Prostate gland (tissue), 2 donors: Measurements from ENCODE around the gene DRAM1. TPM values are rescaled to one million over a fixed set of nuclear protein-coding genes. Genes with fewer than 3 reads are reported as not detected.

Experiments used
- DNase-seq: peaks from one replicate; pipeline ENCODE4 v3.0.0-alpha.2; 2019; ENCODE audit warnings: low spot score
- H3K27ac ChIP-seq, 2 donors: fragments of 200-600 bp; sonication (generic); 2 replicates each; pipeline ENCODE4 v1.5.1; 2017 to 2019
- H3K27me3 ChIP-seq: fragments of 200-600 bp; sonication (generic); replicated peaks from 2 replicates; pipeline ENCODE4 v1.5.1; 2019; ENCODE audit not compliant: insufficient read depth
- H3K36me3 ChIP-seq, 2 donors: fragments of 200-600 bp; sonication (generic); 1 replicate in 1 of 2; 2 replicates in 1 of 2; pipeline versions ENCODE4 v1.5.1 to v1.8.1; 2017 to 2019
- H3K4me1 ChIP-seq: fragments of 200-600 bp; sonication (generic); replicated peaks from 2 replicates; pipeline ENCODE4 v1.5.1; 2019
- H3K4me3 ChIP-seq, 2 donors: fragments of 200-600 bp; sonication (generic); 2 replicates each; pipeline ENCODE4 v1.5.1; 2017 to 2019
- H3K9me3 ChIP-seq: fragments of 200-600 bp; sonication (generic); 2 replicates; pipeline ENCODE4 v1.5.1; 2017
- CTCF ChIP-seq, 4 experiments: fragments of 200-600 bp in 2 of 4; fragments of 450-650 bp in 2 of 4; sonication (generic) in 2 of 4; IDR thresholded peaks; 1 replicate in 3 of 4; 2 replicates in 1 of 4; pipeline ENCODE4 v1.5.1; 2016 to 2019; ENCODE audit warnings: antibody characterized with exemption in 4 of 4, mild to moderate bottlenecking in 2 of 4, moderate library complexity in 2 of 4
- POLR2A ChIP-seq: fragments of 450-650 bp; IDR thresholded peaks from one replicate; pipeline ENCODE4 v1.6.1; 2016; ENCODE audit warnings: antibody characterized with exemption, mild to moderate bottlenecking
- POLR2AphosphoS5 ChIP-seq: sonication (generic); formaldehyde crosslinking; IDR thresholded peaks from one replicate; pipeline ENCODE4 v1.6.1; 2017; ENCODE audit warnings: antibody characterized with exemption
- whole genome bisulfite sequencing: methylation state at CpG from one replicate; pipeline ENCODE4 v1.1.5; 2018; 5-methylcytosine and 5-hydroxymethylcytosine counted together
- intact Hi-C: fragments of 100-400 bp; cut with DNase I; formaldehyde crosslinking; loops from one replicate; pipeline ENCODE4 v1.14.2; 2022
- total RNA-seq, 2 donors: library from RNA; depleted of rRNA; stranded (reverse); fragments of >200 nt; gene quantifications; one replicate each; pipeline ENCODE4 v1.1.0, GENCODE V29; 2016

The DRAM1 gene
- total RNA-seq, 2 donors from 2014 or later, result 12.8 to 13.1 TPM

- DNase-seq, result no peak
- TF ChIP-seq POLR2A (no peak), POLR2AphosphoS5 (no peak), CTCF (IDR thresholded peaks at IDR 0.05) (no peak)
- WGBS, result 85% methylated on average over 6 of the region's 6 CpGs
- intact Hi-C loops, result no loop called here
- Histone ChIP-seq H3K27ac (no peak overlapping the region), H3K4me3 (no peak overlapping the region), H3K27me3 (no peaks in the 10 kb centered on the region), H3K9me3 (no peaks in the 10 kb centered on the region), H3K4me1 (no peaks in the 10 kb centered on the region), H3K36me3 (no peaks in the 10 kb centered on the region)
Observed at GRCh38 chr12:101925935-101926334, 48.6 kb downstream of the DRAM1 start.

- Histone ChIP-seq H3K27me3 (no peaks in the 10 kb centered on the region), H3K27ac (no peak overlapping the region), H3K4me1 (no peaks in the 10 kb centered on the region), H3K9me3 (no peaks in the 10 kb centered on the region), H3K4me3 (no peak overlapping the region), H3K36me3 (no peaks in the 10 kb centered on the region)
- TF ChIP-seq POLR2AphosphoS5 (no peak), CTCF (IDR thresholded peaks at IDR 0.05) (no peak), POLR2A (no peak)
- DNase-seq, result no peak
- intact Hi-C loops, result no loop called here
Observed at GRCh38 chr12:101927036-101927435, 49.7 kb downstream of the DRAM1 start.

GRCh38 chr12:101927999-101928398 is 50.6 kb downstream of the DRAM1 start:
- TF ChIP-seq CTCF (IDR thresholded peaks at IDR 0.05), result no peak
- TF ChIP-seq POLR2AphosphoS5, result no peak
- TF ChIP-seq POLR2A, result no peak
- no peak for DNase-seq
- Histone ChIP-seq H3K9me3 (no peaks in the 10 kb centered on the region), H3K36me3 (no peaks in the 10 kb centered on the region), H3K4me3 (no peak overlapping the region), H3K27ac (no peak overlapping the region), H3K27me3 (no peaks in the 10 kb centered on the region), H3K4me1 (no peaks in the 10 kb centered on the region)
- WGBS, result 88% methylated on average over 4 of the region's 4 CpGs
- intact Hi-C loops, result no loop called here

GRCh38 chr12:101928556-101928955 is 51.2 kb downstream of the DRAM1 start:
- TF ChIP-seq POLR2AphosphoS5, result no peak
- TF ChIP-seq CTCF (IDR thresholded peaks at IDR 0.05), result no peak
- TF ChIP-seq POLR2A, result no peak
- intact Hi-C loops, result no loop called here
- DNase-seq, result no peak
- Histone ChIP-seq H3K36me3 (no peaks in the 10 kb centered on the region), H3K4me1 (no peaks in the 10 kb centered on the region), H3K27ac (no peak overlapping the region), H3K4me3 (no peak overlapping the region), H3K27me3 (no peaks in the 10 kb centered on the region), H3K9me3 (no peaks in the 10 kb centered on the region)
- WGBS, result 85% methylated on average over 5 of the region's 5 CpGs

GRCh38 chr12:101929365-101930041 is 52.1 kb downstream of the DRAM1 start:
- H3K27ac ChIP-seq, result no peak overlapping the region
- no peaks in the 10 kb centered on the region for H3K36me3 ChIP-seq
- intact Hi-C loops, result no loop called here
- TF ChIP-seq CTCF (IDR thresholded peaks at IDR 0.05) (no peak), POLR2AphosphoS5 (no peak), POLR2A (no peak)
- no peak for DNase-seq
- H3K9me3 ChIP-seq, result no peaks in the 10 kb centered on the region
- no peaks in the 10 kb centered on the region for H3K4me1 ChIP-seq
- whole genome bisulfite sequencing, result 83% methylated on average over 11 of the region's 11 CpGs
- no peaks in the 10 kb centered on the region for H3K27me3 ChIP-seq
- H3K4me3 ChIP-seq, result no peak overlapping the region
